GM12872 (cell line): Measurements from ENCODE around the gene LETMD1.

Experiments used
- TF ChIP-seq, protein P1 (sequence below): IDR thresholded peaks from 3 replicates; pipeline ENCODE4 v1.5.1; 2011; ENCODE audit warnings: low read depth, mild to moderate bottlenecking, low read length, moderate library complexity; ENCODE audit not compliant: insufficient read depth

Gene LETMD1

DNA sequence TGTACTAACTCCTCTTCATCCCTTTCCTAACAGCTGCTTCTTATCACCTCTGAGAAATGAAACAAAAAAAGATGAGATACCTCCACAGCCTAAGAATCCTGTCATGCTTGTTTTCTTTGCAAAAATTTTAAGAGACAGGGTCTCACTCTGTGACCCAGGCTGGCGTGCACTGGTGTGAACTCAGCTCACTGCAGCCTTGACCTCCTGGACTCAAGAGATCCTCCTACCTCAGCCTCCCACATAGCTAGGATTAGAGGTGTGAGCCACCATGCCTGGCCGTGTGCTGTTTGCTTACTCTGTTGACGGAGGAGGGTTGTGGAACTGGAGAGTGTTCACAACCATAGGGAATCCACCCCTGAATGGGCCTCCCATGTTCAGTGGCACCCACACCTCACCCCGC is 19.1 kb downstream of the LETMD1 start:
- TF ChIP-seq, protein P1, sequence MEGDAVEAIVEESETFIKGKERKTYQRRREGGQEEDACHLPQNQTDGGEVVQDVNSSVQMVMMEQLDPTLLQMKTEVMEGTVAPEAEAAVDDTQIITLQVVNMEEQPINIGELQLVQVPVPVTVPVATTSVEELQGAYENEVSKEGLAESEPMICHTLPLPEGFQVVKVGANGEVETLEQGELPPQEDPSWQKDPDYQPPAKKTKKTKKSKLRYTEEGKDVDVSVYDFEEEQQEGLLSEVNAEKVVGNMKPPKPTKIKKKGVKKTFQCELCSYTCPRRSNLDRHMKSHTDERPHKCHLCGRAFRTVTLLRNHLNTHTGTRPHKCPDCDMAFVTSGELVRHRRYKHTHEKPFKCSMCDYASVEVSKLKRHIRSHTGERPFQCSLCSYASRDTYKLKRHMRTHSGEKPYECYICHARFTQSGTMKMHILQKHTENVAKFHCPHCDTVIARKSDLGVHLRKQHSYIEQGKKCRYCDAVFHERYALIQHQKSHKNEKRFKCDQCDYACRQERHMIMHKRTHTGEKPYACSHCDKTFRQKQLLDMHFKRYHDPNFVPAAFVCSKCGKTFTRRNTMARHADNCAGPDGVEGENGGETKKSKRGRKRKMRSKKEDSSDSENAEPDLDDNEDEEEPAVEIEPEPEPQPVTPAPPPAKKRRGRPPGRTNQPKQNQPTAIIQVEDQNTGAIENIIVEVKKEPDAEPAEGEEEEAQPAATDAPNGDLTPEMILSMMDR = no peak

DNA sequence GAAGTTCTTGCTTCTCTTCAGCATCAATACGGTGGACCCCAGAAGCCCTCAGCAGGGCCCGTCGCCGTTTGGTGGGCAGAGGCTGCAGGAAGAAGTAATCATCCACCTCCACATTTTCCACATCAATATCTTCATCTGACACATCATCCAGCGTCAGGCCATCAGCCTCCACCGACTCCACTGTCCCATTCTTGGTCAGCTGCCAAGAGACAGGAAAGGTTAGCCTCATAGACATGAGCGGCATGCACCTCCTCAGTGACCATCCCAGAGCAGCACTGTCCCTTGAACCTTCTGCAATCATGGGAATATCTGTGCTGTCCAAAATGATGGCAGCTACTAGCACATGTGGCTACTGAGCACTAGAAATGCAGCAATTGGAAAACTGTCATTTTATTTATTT is 19.6 kb downstream of the LETMD1 start:
- TF ChIP-seq, protein P1 = no peak

DNA sequence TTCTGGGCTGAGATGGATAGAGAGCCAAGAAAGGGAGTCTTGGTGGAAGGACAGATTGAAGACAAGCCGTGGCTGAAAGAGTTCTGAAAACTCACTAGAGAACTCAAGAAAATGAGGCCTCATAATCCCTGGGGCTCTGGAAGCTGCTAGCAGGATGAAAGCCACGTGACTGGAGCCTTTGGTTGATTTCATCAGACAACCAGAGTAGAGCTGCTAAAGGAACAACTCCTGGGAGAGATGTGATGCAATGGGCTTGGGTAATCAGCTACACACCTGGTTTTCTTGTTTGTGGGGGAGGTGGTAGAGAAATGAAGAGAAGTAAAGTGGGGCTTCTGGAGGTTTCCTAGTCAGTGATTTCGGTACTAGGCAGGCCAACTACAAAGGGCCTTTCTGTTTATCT is 21.9 kb downstream of the LETMD1 start:
- TF ChIP-seq, protein P1 = no peak

DNA sequence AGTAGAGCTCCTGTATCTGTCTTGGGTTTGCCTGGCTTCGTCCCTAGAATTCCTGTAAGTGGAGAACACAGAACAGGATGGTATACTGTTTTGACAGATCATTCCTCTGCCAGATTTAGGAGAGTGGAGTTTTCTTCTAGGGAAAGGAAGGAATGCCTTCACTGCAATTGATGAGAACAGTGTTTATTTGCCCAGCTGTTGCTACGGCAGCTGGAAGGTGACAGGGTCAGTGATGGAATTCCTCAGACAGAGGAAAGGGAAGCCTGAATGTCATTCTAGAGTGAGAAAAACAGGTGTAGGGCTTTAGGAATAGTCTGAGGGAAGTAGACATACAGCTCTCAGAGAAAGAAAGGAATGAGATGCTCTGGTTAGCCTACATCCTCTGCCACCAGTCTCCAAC is 23.5 kb downstream of the LETMD1 start:
- TF ChIP-seq, protein P1 = no peak

DNA sequence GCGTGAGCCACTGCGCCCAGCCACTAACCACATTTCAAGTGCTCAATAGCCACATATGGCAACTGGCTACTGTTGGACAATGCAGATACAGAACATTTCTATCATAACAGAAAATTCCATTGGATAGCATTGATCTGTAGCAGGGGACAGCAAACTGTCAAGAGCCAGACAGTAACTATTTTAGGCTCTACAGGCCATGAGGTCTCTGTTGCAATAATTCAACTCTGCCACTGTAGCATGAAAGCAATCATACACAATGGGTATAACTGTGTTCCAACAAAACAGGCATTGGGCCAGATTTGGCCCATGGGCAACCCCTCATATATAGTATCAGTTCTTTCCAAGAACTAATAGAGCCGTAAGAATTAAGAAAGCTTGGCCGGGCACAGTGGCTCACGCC is 27.3 kb downstream of the LETMD1 start:
- TF ChIP-seq, protein P1 = no peak

DNA sequence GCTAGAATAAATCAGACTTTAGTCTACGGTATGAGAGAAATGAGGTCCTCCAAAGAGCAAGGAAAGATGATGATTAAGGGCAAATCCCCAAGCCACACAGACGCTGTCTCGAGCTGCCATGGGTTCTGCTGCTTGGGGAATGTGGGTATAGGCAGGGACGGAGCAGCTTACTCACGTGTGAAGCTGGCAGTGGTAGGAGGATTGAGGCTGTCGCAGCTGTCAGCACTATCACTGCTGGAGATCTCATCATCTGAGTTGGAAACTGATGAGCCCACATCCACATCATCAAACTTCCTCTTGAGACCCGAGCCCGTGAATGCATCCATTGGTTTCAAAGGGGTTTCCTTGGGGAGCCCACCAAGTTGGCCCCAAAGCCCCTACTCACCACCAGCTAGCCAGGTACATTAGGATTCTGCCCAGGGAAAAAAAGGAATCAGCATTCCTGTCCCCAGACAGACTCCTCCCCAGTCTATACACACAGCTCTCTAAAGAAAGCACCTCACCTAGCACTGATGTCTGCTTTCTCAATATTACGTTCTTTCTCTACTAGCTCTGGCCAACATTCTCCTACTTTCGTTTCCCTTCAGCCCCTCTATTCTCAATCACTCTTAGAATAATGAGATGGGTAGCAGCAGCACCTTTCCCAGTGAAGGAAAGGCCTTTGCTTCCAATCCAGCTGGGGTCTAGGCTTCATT is 28.3 kb downstream of the LETMD1 start:
- TF ChIP-seq, protein P1 = no peak

DNA sequence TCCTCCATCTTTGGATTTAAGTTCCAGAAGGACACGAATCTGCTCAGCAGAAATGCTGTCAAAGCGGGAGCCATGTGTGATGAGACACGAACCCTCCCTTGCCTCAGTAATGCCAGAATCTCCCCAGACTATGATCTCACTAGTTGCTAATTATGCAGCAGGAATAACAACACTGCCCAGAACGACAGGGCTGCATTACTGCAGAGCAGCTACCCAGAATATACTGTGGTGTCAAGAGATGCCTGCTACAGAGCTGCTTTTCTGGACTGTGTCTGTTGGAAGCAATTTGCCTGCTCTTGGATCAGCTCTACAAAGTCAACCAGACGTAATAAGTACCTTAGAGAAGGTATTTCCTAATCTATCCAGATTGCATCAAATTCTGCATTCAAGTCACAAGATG is 29.8 kb downstream of the LETMD1 start:
- TF ChIP-seq, protein P1 = no peak

DNA sequence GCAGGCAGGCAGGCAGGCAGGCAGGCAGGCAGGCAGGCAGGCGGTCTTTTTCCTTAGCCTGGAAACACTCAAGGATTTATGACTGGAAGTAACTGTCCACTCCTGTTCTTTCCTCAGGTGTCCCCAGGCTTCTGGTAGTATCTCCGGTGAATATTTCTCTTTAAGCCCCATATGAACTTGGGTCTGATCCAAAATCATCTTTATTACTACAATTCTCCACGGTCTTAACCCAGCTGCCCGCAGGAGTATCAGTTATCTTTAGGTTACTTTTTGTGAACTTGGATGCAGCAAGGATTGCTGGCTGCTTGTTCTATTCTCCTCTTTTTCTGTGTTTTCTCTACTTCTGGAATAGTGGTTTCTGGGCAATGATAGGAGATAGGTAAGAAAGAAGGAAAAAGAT is 32.0 kb downstream of the LETMD1 start:
- TF ChIP-seq, protein P1 = no peak
